Left lung (tissue), 10 donors: ENCODE measurements around the gene INTS1. TPM values are rescaled to one million over a fixed set of nuclear protein-coding genes. Genes with fewer than 3 reads are reported as not detected.

Experiments used
- ATAC-seq: fragments of 200-7000 bp; cut with Tn5 transposase; one replicate; pipeline ENCODE4 v1.9.1; 2020; ENCODE audit warnings: moderate library complexity
- DNase-seq, 4 donors: peaks; one replicate each; pipeline ENCODE4 v3.0.0-alpha.2; 2013 to 2020
- H3K27ac ChIP-seq, 2 donors: fragments of 200-600 bp; sonication (generic) in 1 of 2; one replicate each; pipeline versions ENCODE4 v1.5.0 to v1.8.0; 2020 to 2021
- H3K27me3 ChIP-seq, 2 donors: fragments of 200-600 bp; sonication (generic) in 1 of 2; one replicate each; pipeline versions ENCODE4 v1.5.0 to v1.8.0; 2020 to 2021
- H3K36me3 ChIP-seq, 2 donors: fragments of 200-600 bp; sonication (generic) in 1 of 2; one replicate each; pipeline versions ENCODE4 v1.5.0 to v1.8.0; 2020 to 2021
- H3K4me1 ChIP-seq, 2 donors: fragments of 200-600 bp; one replicate each; pipeline ENCODE4 v1.8.0; 2021
- H3K4me3 ChIP-seq, 2 donors: fragments of 200-600 bp; sonication (generic) in 1 of 2; one replicate each; pipeline versions ENCODE4 v1.5.0 to v1.8.0; 2020 to 2021; ENCODE audit warnings: mild to moderate bottlenecking in 1 of 2
- H3K9me3 ChIP-seq, 2 donors: fragments of 200-600 bp; sonication (generic) in 1 of 2; one replicate each; pipeline versions ENCODE4 v1.5.0 to v1.8.0; 2020 to 2021
- intact Hi-C, 2 donors: fragments of 100-400 bp; cut with DNase I; formaldehyde crosslinking; loops; one replicate each; pipeline versions ENCODE4 v1.11.2 to v1.14.2; 2022
- polyA plus RNA-seq, 6 donors: library from polyadenylated mRNA; unstranded; fragments of 120-200 nt; gene quantifications; one replicate each; pipeline ENCODE4 v1.2.1, GENCODE V29; 2013; ENCODE audit not compliant: insufficient read length in 6 of 6
- total RNA-seq, 2 donors: library from RNA; stranded (reverse); fragmentation: NEBNext Ultra II Directional; extraction: Animal tissue kit (Norgen Biotek cat#: 25700); gene quantifications; one replicate each; pipeline ENCODE4 v1.2.1, GENCODE V29; 2021
- TF ChIP-seq, protein P1 (sequence below), 2 donors: fragments of 200-600 bp; sonication (generic) in 1 of 2; IDR thresholded peaks; one replicate each; pipeline versions ENCODE4 v1.5.0 to v1.8.0; 2021; ENCODE audit warnings: antibody characterized with exemption in 2 of 2
- donor health status: DM: no; HTN: yes; CAD: no.
- donor health status: DM: no; HTN: no; CAD: no.

INTS1 gene
- total and polyA plus RNA-seq, 8 donors: 51.3 to 80.9 (median 61.6) TPM

DNA sequence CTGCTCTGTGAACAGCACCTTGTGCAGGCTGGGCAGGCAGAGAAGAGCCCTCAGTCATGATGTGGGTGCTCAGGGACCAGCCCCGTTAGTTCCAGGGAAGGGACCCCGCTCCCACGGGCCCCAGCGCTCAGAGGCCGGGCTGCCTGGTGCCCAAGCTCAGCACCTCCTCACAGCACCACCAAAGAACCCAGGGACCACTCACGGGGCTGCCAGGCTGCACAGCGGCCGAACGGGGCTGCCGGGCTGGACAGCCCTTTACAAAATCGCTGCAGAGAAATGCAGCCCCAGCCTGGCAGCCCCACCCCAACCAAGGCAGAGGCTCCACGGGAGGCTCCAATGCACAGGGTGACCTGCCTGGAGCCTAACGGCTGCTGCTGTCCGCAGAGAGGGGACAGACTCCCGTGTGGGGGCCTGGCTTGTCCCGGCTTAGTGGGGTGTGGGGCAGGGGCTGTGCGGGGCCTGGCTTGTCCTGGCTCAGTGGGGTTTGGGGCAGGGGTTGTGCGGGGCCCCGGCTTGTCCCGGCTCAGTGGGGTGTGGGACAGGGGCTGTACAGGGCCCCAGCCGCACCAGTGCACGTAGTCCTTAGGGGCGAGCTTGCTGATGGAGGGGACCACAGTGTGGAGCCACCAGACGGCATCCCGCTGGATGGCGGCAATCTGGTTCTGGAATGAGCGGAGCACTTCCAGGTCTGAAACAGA lies 9.2 kb downstream of the INTS1 start:
- H3K9me3 ChIP-seq: no peaks in the 10 kb centered on the region
- no peak overlapping the region for H3K4me3 ChIP-seq
- intact Hi-C loops: no loop called here
- H3K27ac ChIP-seq: no peak overlapping the region
- peaks cover 0 to 100% of the 10 kb centered on the region in 2 donors for H3K36me3 ChIP-seq
- no peak for ATAC-seq
- TF ChIP-seq, protein P1, sequence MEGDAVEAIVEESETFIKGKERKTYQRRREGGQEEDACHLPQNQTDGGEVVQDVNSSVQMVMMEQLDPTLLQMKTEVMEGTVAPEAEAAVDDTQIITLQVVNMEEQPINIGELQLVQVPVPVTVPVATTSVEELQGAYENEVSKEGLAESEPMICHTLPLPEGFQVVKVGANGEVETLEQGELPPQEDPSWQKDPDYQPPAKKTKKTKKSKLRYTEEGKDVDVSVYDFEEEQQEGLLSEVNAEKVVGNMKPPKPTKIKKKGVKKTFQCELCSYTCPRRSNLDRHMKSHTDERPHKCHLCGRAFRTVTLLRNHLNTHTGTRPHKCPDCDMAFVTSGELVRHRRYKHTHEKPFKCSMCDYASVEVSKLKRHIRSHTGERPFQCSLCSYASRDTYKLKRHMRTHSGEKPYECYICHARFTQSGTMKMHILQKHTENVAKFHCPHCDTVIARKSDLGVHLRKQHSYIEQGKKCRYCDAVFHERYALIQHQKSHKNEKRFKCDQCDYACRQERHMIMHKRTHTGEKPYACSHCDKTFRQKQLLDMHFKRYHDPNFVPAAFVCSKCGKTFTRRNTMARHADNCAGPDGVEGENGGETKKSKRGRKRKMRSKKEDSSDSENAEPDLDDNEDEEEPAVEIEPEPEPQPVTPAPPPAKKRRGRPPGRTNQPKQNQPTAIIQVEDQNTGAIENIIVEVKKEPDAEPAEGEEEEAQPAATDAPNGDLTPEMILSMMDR (IDR thresholded peaks at IDR 0.05): no peak
- no peak for DNase-seq
- H3K27me3 ChIP-seq: no peaks in the 10 kb centered on the region
- no peaks in the 10 kb centered on the region for H3K4me1 ChIP-seq

DNA sequence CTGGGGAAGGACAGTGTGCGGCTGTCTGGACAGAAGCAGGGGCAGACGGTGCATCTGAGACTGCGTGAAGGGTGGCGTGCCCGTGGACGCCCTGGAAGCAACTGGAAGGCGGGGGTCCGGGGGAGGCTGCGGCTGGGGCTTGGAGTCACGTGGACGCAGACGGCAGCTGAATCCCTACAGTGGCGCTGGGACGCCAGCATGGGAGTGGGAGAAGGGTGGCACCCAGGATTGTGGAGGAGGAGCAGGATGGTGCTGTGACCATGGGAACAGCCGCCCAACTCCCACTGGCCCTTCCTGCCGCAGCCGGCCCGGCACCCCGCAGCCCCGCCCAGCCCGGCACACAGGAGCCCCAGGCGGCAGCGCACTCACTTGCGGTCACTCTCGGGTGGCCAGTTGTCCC lies 9.7 kb downstream of the INTS1 start:
- ATAC-seq (no peak), DNase-seq (no peak)
- Histone ChIP-seq H3K4me3 (no peak overlapping the region), H3K4me1 (no peaks in the 10 kb centered on the region), H3K27me3 (no peaks in the 10 kb centered on the region), H3K36me3 (peaks cover 0 to 100% of the 10 kb centered on the region in 2 donors), H3K9me3 (no peaks in the 10 kb centered on the region), H3K27ac (no peak overlapping the region)
- TF ChIP-seq, protein P1 (IDR thresholded peaks at IDR 0.05): no peak
- intact Hi-C loops: no loop called here

DNA sequence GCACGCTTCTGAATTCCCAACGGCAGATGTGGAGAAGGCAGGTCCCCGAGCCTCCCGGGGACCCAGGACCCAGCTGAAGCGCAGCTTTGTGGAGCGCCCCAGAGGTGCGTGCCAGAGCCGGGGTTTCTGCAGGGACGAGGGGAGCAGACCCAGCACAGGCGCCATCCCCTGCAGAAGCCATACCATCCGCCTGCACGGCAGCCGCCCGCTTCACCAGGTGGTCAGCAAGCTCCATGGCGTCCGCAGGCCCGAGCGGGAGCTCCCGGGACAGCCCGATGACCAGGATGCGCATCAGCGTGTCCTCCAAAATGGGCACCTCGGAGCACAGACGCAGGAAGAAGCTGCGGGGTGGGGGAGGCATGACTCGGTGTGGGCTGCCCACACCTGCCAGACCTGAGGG lies 10.6 kb downstream of the INTS1 start:
- DNase-seq: no peak
- TF ChIP-seq, protein P1 (IDR thresholded peaks at IDR 0.05): no peak
- Histone ChIP-seq H3K4me3 (no peak overlapping the region), H3K9me3 (no peaks in the 10 kb centered on the region), H3K4me1 (no peaks in the 10 kb centered on the region), H3K27me3 (no peaks in the 10 kb centered on the region), H3K36me3 (peaks cover 0 to 100% of the 10 kb centered on the region in 2 donors), H3K27ac (no peak overlapping the region)
- ATAC-seq: no peak
- intact Hi-C loops: no loop called here

DNA sequence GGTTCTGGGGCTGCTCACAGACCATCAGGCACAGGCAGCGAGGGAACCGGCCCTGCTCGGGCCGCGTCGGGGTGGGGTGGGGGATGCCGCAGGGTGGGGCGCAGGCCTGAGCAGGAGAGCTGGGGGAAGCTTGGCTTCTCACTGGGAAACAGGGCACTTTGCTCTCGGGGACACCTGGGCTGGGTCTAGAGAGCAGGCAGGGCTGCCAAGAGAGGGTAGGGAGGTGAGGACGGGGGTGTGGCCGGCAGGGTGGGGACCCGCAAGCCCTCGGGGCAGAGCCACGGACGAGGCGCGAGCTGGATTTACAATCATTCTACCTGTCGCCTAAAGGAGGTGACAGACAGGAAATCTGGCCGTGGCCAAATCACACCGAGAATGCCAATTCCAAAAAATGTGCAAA lies 11.1 kb downstream of the INTS1 start:
- intact Hi-C loops: no loop called here
- TF ChIP-seq, protein P1 (IDR thresholded peaks at IDR 0.05): no peak
- H3K4me1 ChIP-seq: no peaks in the 10 kb centered on the region
- no peak overlapping the region for H3K4me3 ChIP-seq
- DNase-seq (no peak), ATAC-seq (no peak)
- no peak overlapping the region for H3K27ac ChIP-seq
- H3K27me3 ChIP-seq: no peaks in the 10 kb centered on the region
- peaks cover 0 to 100% of the 10 kb centered on the region in 2 donors for H3K36me3 ChIP-seq
- H3K9me3 ChIP-seq: no peaks in the 10 kb centered on the region

DNA sequence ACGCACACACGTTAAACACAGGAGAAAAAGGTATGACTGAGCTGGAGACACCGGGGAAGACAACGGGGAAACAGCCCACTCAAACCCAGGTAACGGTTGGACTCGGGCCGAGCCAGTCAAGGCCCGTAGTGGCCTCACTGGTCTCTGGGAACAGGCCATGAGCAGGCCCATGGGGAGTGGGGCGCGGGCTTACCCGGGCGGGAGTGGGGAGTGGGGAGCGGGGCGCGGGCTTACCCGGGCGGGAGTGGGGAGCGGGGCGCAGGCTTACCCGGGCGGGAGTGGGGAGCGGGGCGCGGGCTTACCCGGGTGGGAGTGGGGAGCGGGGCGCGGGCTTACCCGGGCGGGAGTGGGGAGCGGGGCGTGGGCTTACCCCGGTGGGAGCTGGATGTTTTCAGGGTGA lies 11.5 kb downstream of the INTS1 start:
- Histone ChIP-seq H3K4me3 (no peak overlapping the region), H3K36me3 (peaks cover 0 to 100% of the 10 kb centered on the region in 2 donors), H3K4me1 (no peaks in the 10 kb centered on the region), H3K27ac (no peak overlapping the region), H3K9me3 (no peaks in the 10 kb centered on the region), H3K27me3 (no peaks in the 10 kb centered on the region)
- ATAC-seq: no peak
- intact Hi-C loops: no loop called here
- TF ChIP-seq, protein P1 (IDR thresholded peaks at IDR 0.05): no peak
- DNase-seq: no peak
